GM12878 (cell line): Measurements from ENCODE around the gene PAXX. TPM values are rescaled to one million over a fixed set of nuclear protein-coding genes. Genes with fewer than 3 reads are reported as not detected.

Experiments
- ATAC-seq: fragments of 200-7000 bp; cut with Tn5 transposase; 3 replicates; pipeline ENCODE4 v1.9.1; 2020; ENCODE audit warnings: mild to moderate bottlenecking, moderate library complexity
- BruUV-seq: library from RNA; stranded (reverse); fragments of 400-500 nt; replicated peaks from 2 replicates; lab custom pipeline; 2021; lab: Mats Ljungman, UMichigan
- CTCF ChIA-PET: fragments of 300-600 bp; sonication (Branson Sonifier 250); formaldehyde crosslinking; extraction: SDS; loops from one replicate; lab custom pipeline; 2021; ENCODE audit warnings: inconsistent platforms; lab: Yijun Ruan, JAX
- POLR2A ChIA-PET: fragments of 350-600 bp; formaldehyde crosslinking; extraction: SDS; loops from one replicate; lab custom pipeline; 2021; ENCODE audit warnings: inconsistent platforms; lab: Charles Lee
- RAD21 ChIA-PET: fragments of 300-600 bp; sonication (Branson Sonifier 250); formaldehyde crosslinking; loops from one replicate; lab custom pipeline; 2023; ENCODE audit warnings: antibody characterized with exemption; ENCODE audit not compliant: unreplicated experiment; lab: Charles Lee
- SMC1A ChIA-PET: fragments of 300-600 bp; sonication (Branson Sonifier 250); formaldehyde crosslinking; loops from one replicate; lab custom pipeline; 2023; ENCODE audit not compliant: unreplicated experiment, uncharacterized antibody; lab: Charles Lee
- DNase-seq: peaks from one replicate; pipeline ENCODE4 v3.0.0-alpha.2; 2011; ENCODE audit warnings: low read depth, low spot score
- FAIRE-seq: peaks from 3 replicates; lab custom pipeline; 2011; peaks lifted over from hg19 to GRCh38; lab: Jason Lieb, UNC
- H2AFZ ChIP-seq: 2 replicates; pipeline ENCODE4 v1.6.0; 2011; ENCODE audit warnings: low read depth, low read length, control low read depth; ENCODE audit not compliant: control insufficient read depth
- H3K27ac ChIP-seq: 2 replicates; pipeline ENCODE4 v1.5.1; 2011; ENCODE audit warnings: control low read depth; ENCODE audit not compliant: control insufficient read depth, insufficient read depth
- H3K27me3 ChIP-seq, 2 experiments: replicated peaks in 1 of 2; 2 replicates each; pipeline versions ENCODE4 v1.6.0 to v1.6.1; 2011; ENCODE audit warnings: low read length in 1 of 2; ENCODE audit not compliant: control insufficient read depth in 2 of 2, insufficient read depth in 2 of 2
- H3K36me3 ChIP-seq, 2 experiments: 2 replicates each; pipeline ENCODE4 v1.5.1; 2011; ENCODE audit warnings: low read length in 1 of 2; ENCODE audit not compliant: control insufficient read depth in 2 of 2, insufficient read depth in 2 of 2
- H3K4me1 ChIP-seq: 2 replicates; pipeline ENCODE4 v1.6.1; 2011; ENCODE audit warnings: mild to moderate bottlenecking, low read length, moderate library complexity, mixed read lengths; ENCODE audit not compliant: control insufficient read depth, insufficient read depth
- H3K4me2 ChIP-seq: 2 replicates; pipeline ENCODE4 v1.6.0; 2011; ENCODE audit warnings: control low read depth; ENCODE audit not compliant: control insufficient read depth, insufficient read depth
- H3K4me3 ChIP-seq: fragments of 200-600 bp; sonication (generic); 2 replicates; pipeline ENCODE4 v1.5.1; 2016
- H3K79me2 ChIP-seq: 2 replicates; pipeline ENCODE4 v1.6.0; 2011; ENCODE audit warnings: low read length; ENCODE audit not compliant: control insufficient read depth, insufficient read depth
- H3K9ac ChIP-seq: 2 replicates; pipeline ENCODE4 v1.8.0; 2011; ENCODE audit warnings: low read length, control low read depth, mixed read lengths; ENCODE audit not compliant: control insufficient read depth, insufficient read depth
- H3K9me3 ChIP-seq: replicated peaks from 3 replicates; pipeline ENCODE4 v1.5.1; 2011; ENCODE audit warnings: mild to moderate bottlenecking, low read length; ENCODE audit not compliant: control insufficient read depth, insufficient read depth
- H4K20me1 ChIP-seq: 2 replicates; pipeline ENCODE4 v1.6.0; 2011; ENCODE audit not compliant: control insufficient read depth, insufficient read depth
- DPF2 ChIP-seq: fragments of 450-650 bp; IDR thresholded peaks from 2 replicates; pipeline ENCODE4 v1.6.1; 2017; ENCODE audit warnings: mild to moderate bottlenecking
- EED ChIP-seq: sonication (generic); IDR thresholded peaks from 2 replicates; pipeline ENCODE4 v1.6.1; 2016; ENCODE audit warnings: antibody characterized with exemption, low read depth
- ESRRA ChIP-seq: IDR thresholded peaks from 2 replicates; pipeline ENCODE4 v1.6.1; 2012; ENCODE audit warnings: mild to moderate bottlenecking, low read length, improper control_type of control experiment
- IRF4 ChIP-seq: IDR thresholded peaks from 2 replicates; pipeline ENCODE4 v1.6.1; 2011; ENCODE audit warnings: low read depth, low read length
- MYC ChIP-seq: IDR thresholded peaks from 2 replicates; pipeline ENCODE4 v1.6.1; 2011; ENCODE audit warnings: mild to moderate bottlenecking, low read length, moderate library complexity, inconsistent platforms; ENCODE audit not compliant: insufficient read depth, insufficient replicate concordance, insufficient read length, severe bottlenecking
- NFIC ChIP-seq: IDR thresholded peaks from 2 replicates; pipeline ENCODE4 v1.6.1; 2012; ENCODE audit warnings: low read depth, mild to moderate bottlenecking, inconsistent platforms, low read length, moderate library complexity
- RAD21 ChIP-seq: IDR thresholded peaks from 2 replicates; pipeline ENCODE4 v1.6.1; 2011; ENCODE audit warnings: mild to moderate bottlenecking, low read depth, low read length, moderate library complexity; ENCODE audit not compliant: insufficient read depth
- SUZ12 ChIP-seq: fragments of 200-600 bp; sonication (generic); IDR thresholded peaks from one replicate; pipeline ENCODE4 v1.6.1; 2018; ENCODE audit warnings: antibody characterized with exemption, mild to moderate bottlenecking; ENCODE audit not compliant: unreplicated experiment
- TCF3 ChIP-seq: IDR thresholded peaks from 2 replicates; pipeline ENCODE4 v1.6.1; 2012; ENCODE audit warnings: low read depth, mild to moderate bottlenecking, low read length, borderline replicate concordance; ENCODE audit not compliant: insufficient read depth
- YBX1 ChIP-seq: fragments of 450-650 bp; IDR thresholded peaks from 2 replicates; pipeline ENCODE4 v1.6.1; 2016; ENCODE audit warnings: antibody characterized with exemption
- WGBS: methylation state at CpG from one replicate; pipeline ENCODE4 v1.1.6; 2016; ENCODE audit warnings: low lambda C conversion rate; ENCODE audit not compliant: insufficient replicate concordance, insufficient coverage; ENCODE audit errors: missing lambda C conversion rate; 5-methylcytosine and 5-hydroxymethylcytosine counted together
- in situ Hi-C: fragments of 300-500 bp; cut with MboI; formaldehyde crosslinking; loops from 9 replicates; pipeline ENCODE4 v1.14.3; 2018; ENCODE audit warnings: mixed read lengths
- intact Hi-C: fragments of 100-400 bp; cut with micrococcal nuclease; formaldehyde crosslinking; loops from one replicate; pipeline ENCODE4 v1.14.2; 2022; ENCODE audit not compliant: unreplicated experiment
- polyA plus RNA-seq, 11 experiments: library from polyadenylated mRNA; depleted of rRNA in 4 of 11; unstranded in 6 of 11; stranded (reverse) in 5 of 11; fragments of >200 nt; fragmentation: Nextera tagmentation in 4 of 11; fragmentation: Illumina TruSeq in 1 of 11; extraction: Ambion mirVana in 4 of 11; extraction: Trizol in 1 of 11; gene quantifications; 1 replicate in 1 of 11; 2 replicates in 10 of 11; pipeline versions ENCODE4 v1.2.1 to v1.2.3, GENCODE V29; 2011 to 2016; ENCODE audit warnings: inconsistent platforms in 2 of 11, missing spikeins in 2 of 11, low read depth in 1 of 11
- total RNA-seq, 4 experiments: library from RNA; depleted of rRNA in 3 of 4; stranded (reverse); fragments of >200 nt in 3 of 4; fragmentation: Illumina TruSeq in 1 of 4; extraction: Trizol in 1 of 4; gene quantifications; 2 replicates each; pipeline versions ENCODE4 v1.2.1 to v1.2.3, GENCODE V29; 2013 to 2021
- TF ChIP-seq, protein P1 (sequence below): fragments of 450-650 bp; formaldehyde crosslinking; IDR thresholded peaks from 2 replicates; pipeline ENCODE4 v1.4.0; 2020; ENCODE audit warnings: mild to moderate bottlenecking, moderate library complexity
- TF ChIP-seq, protein P2 (sequence below): fragments of 450-650 bp; IDR thresholded peaks from 2 replicates; pipeline ENCODE4 v1.6.1; 2018; ENCODE audit warnings: mild to moderate bottlenecking, low read depth, moderate library complexity; ENCODE audit not compliant: partially characterized antibody
- TF ChIP-seq, protein P3 (sequence below): fragments of 450-650 bp; IDR thresholded peaks from 2 replicates; pipeline ENCODE4 v1.6.1; 2018; ENCODE audit warnings: borderline replicate concordance, mild to moderate bottlenecking; ENCODE audit not compliant: partially characterized antibody

The PAXX gene
- total and polyA plus RNA-seq, 10 of the 15 experiments (the other 5 are each of a cell fraction or from before 2014, with no cell fraction given): 0.18 to 60.6 (median 29.5) TPM

DNA sequence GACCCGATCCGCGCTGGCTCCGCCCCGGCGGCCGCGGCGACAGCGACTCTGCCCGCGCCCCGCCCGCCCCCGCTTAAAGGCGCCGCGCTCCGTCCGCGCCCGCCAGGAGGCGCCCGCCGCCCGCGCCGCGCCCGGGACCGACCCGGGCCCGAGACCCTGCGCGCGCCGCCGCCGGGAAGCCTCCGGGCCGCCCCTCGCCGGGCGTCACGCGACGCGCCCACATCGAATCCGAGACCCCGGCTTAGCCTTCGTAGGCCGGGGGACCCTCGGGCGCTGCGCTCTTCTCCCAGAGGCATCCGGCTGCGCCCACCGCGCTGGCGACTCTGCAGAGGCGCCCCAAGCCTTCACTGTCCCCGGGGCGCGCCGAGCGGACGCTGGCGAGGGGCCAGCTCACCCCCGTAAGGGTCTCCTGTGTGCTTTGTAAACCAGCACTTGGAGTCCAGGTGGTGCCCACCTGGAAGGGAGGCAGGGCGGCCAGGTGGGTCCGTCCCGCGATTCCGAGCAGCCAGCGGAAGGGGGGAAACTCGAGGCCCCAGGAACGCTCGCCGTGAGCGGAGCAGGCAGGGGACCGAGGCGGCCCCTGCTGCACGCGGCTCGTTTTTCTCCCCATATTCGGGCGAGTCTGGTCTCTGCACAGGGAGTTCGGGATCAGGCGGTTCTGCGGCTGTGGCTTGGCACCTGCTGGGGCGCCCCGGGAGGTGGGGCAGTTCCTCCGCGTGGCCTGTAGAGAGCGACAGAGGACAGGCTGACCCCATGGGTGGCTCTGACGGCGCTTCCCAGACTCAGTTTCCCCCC lies 36.2 kb downstream of the PAXX start:
- H2AFZ ChIP-seq: peak overlapping the region; percentile 34; the same call in 1 of the 2 replicates
- no peaks in the 10 kb centered on the region for H4K20me1 ChIP-seq
- H3K36me3 ChIP-seq: no peaks in the 10 kb centered on the region
- ATAC-seq (peak; percentile 51), FAIRE-seq (no peak), DNase-seq (no peak)
- H3K9me3 ChIP-seq: no peaks in the 10 kb centered on the region
- H3K4me2 ChIP-seq: peak overlapping the region; percentile 77
- H3K4me1 ChIP-seq: peaks cover 40% of the 10 kb centered on the region
- BruUV-seq: no TSS peak
- CTCF ChIA-PET: interaction anchor here (0.7 to 4.7 kb wide), 42 partner anchors 10 to 263 kb away, joined by 3 to 65 read pairs (median 5); partner anchors contain the start of genes AJM1, C8G, CLIC3 and MAN1B1
- H3K4me3 ChIP-seq: peak overlapping the region; percentile 68
- H3K79me2 ChIP-seq: no peaks in the 10 kb centered on the region
- intact Hi-C loops: no loop called here
- H3K9ac ChIP-seq: no peak overlapping the region
- POLR2A ChIA-PET: interaction anchor here (0.5 to 1.0 kb wide), 2 partner anchors 36 to 142 kb away, joined by 4 read pairs; partner anchors contain the start of genes PAXX and TRAF2
- H3K27ac ChIP-seq: no peak overlapping the region
- SMC1A ChIA-PET: interaction anchor here (1.3 to 2.1 kb wide), 3 partner anchors 40 to 80 kb away, joined by 4 to 14 read pairs (median 6); no protein-coding TSS in a partner anchor
- RAD21 ChIA-PET: interaction anchor here (1.2 to 2.1 kb wide), 8 partner anchors 18 to 262 kb away, joined by 3 to 23 read pairs (median 4); partner anchors contain the start of gene AJM1
- in situ Hi-C loops: no loop called here
- under 1% methylated on average over 74 of the region's 98 CpGs for WGBS
- H3K27me3 ChIP-seq: peaks cover 0 to 2% of the 10 kb centered on the region in 2 experiments; a peak in 2 of 4 replicates
- no peak for TF ChIP-seq NFIC
- TF ChIP-seq MYC: no peak
- TF ChIP-seq IRF4: no peak
- TF ChIP-seq SUZ12: no peak
- no peak for TF ChIP-seq ESRRA
- TF ChIP-seq, protein P1, sequence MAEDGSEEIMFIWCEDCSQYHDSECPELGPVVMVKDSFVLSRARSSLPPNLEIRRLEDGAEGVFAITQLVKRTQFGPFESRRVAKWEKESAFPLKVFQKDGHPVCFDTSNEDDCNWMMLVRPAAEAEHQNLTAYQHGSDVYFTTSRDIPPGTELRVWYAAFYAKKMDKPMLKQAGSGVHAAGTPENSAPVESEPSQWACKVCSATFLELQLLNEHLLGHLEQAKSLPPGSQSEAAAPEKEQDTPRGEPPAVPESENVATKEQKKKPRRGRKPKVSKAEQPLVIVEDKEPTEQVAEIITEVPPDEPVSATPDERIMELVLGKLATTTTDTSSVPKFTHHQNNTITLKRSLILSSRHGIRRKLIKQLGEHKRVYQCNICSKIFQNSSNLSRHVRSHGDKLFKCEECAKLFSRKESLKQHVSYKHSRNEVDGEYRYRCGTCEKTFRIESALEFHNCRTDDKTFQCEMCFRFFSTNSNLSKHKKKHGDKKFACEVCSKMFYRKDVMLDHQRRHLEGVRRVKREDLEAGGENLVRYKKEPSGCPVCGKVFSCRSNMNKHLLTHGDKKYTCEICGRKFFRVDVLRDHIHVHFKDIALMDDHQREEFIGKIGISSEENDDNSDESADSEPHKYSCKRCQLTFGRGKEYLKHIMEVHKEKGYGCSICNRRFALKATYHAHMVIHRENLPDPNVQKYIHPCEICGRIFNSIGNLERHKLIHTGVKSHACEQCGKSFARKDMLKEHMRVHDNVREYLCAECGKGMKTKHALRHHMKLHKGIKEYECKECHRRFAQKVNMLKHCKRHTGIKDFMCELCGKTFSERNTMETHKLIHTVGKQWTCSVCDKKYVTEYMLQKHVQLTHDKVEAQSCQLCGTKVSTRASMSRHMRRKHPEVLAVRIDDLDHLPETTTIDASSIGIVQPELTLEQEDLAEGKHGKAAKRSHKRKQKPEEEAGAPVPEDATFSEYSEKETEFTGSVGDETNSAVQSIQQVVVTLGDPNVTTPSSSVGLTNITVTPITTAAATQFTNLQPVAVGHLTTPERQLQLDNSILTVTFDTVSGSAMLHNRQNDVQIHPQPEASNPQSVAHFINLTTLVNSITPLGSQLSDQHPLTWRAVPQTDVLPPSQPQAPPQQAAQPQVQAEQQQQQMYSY (CRISPR knock-in tag): no peak
- no peak for TF ChIP-seq EED
- TF ChIP-seq TCF3: peak; percentile 54; the same call in 1 of the 2 replicates
- TF ChIP-seq RAD21: 0 out of 2 replicates have a peak, but pooled peaks have one; percentile 17
- TF ChIP-seq, protein P2, sequence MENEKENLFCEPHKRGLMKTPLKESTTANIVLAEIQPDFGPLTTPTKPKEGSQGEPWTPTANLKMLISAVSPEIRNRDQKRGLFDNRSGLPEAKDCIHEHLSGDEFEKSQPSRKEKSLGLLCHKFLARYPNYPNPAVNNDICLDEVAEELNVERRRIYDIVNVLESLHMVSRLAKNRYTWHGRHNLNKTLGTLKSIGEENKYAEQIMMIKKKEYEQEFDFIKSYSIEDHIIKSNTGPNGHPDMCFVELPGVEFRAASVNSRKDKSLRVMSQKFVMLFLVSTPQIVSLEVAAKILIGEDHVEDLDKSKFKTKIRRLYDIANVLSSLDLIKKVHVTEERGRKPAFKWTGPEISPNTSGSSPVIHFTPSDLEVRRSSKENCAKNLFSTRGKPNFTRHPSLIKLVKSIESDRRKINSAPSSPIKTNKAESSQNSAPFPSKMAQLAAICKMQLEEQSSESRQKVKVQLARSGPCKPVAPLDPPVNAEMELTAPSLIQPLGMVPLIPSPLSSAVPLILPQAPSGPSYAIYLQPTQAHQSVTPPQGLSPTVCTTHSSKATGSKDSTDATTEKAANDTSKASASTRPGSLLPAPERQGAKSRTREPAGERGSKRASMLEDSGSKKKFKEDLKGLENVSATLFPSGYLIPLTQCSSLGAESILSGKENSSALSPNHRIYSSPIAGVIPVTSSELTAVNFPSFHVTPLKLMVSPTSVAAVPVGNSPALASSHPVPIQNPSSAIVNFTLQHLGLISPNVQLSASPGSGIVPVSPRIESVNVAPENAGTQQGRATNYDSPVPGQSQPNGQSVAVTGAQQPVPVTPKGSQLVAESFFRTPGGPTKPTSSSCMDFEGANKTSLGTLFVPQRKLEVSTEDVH: no peak
- TF ChIP-seq, protein P3, sequence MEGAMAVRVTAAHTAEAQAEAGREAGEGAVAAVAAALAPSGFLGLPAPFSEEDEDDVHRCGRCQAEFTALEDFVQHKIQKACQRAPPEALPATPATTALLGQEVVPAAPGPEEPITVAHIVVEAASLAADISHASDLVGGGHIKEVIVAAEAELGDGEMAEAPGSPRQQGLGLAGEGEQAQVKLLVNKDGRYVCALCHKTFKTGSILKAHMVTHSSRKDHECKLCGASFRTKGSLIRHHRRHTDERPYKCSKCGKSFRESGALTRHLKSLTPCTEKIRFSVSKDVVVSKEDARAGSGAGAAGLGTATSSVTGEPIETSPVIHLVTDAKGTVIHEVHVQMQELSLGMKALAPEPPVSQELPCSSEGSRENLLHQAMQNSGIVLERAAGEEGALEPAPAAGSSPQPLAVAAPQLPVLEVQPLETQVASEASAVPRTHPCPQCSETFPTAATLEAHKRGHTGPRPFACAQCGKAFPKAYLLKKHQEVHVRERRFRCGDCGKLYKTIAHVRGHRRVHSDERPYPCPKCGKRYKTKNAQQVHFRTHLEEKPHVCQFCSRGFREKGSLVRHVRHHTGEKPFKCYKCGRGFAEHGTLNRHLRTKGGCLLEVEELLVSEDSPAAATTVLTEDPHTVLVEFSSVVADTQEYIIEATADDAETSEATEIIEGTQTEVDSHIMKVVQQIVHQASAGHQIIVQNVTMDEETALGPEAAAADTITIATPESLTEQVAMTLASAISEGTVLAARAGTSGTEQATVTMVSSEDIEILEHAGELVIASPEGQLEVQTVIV: no peak
- TF ChIP-seq DPF2: 0 out of 2 replicates have a peak, but pooled peaks have one; percentile 25
- TF ChIP-seq YBX1: no peak
